ENCODE measurements around the gene KLHL7. TPM values are rescaled to one million over a fixed set of nuclear protein-coding genes. Genes with fewer than 3 reads are reported as not detected.

Gene KLHL7
- polyA plus RNA-seq, 1 donor from 2014 or later, result 198 TPM

DNA sequence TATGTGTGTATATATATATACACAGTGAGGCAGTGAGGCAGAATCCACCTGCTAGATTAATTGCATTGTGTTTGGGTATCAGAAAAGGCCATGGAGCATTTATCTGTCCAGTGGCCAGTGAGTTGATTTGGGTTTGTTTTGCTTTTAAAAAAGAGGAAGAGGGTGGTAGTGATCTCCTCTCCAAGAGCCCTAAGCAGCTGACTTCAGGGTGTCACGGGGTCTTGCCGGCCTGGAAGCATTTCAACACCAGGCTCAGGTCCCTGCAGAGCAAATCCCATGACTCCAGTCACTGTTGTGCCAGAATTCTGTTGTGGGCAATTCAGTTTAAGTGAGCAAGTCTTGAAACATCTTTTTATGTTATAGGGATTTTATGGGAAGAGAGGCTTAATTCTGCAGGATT lies 110.4 kb downstream of the KLHL7 start:
- Histone ChIP-seq H2AFZ (ENCODE audit: low read depth, low read length) (no peak overlapping the region), H3K27me3 (ENCODE audit: insufficient read depth, low read depth, low read length) (no peaks in the 10 kb centered on the region), H3K27ac (ENCODE audit: low read length) (no peak overlapping the region), H3F3A (ENCODE audit: insufficient read depth, low read length, poor library complexity, severe bottlenecking) (no peaks in the 10 kb centered on the region), H3K36me3 (ENCODE audit: insufficient read depth, low read length) (no peaks in the 10 kb centered on the region), H3K9ac (ENCODE audit: low read length) (no peak overlapping the region), H3K4me3 (ENCODE audit: low read length) (no peak overlapping the region), H4K20me1 (ENCODE audit: insufficient read depth) (no peaks in the 10 kb centered on the region), H3K79me2 (replicated peaks; ENCODE audit: insufficient read depth, low read length) (no peaks in the 10 kb centered on the region), H3K9me3 (ENCODE audit: low read length) (no peaks in the 10 kb centered on the region), H3K4me2 (ENCODE audit: low read length) (no peak overlapping the region), H3K9me2 (ENCODE audit: insufficient read depth, low read length) (no peaks in the 10 kb centered on the region)
- no peak for TF ChIP-seq EP300 (conservative IDR thresholded peaks at IDR 0.05; ENCODE audit: poor library complexity, severe bottlenecking)
- TF ChIP-seq, protein P1, sequence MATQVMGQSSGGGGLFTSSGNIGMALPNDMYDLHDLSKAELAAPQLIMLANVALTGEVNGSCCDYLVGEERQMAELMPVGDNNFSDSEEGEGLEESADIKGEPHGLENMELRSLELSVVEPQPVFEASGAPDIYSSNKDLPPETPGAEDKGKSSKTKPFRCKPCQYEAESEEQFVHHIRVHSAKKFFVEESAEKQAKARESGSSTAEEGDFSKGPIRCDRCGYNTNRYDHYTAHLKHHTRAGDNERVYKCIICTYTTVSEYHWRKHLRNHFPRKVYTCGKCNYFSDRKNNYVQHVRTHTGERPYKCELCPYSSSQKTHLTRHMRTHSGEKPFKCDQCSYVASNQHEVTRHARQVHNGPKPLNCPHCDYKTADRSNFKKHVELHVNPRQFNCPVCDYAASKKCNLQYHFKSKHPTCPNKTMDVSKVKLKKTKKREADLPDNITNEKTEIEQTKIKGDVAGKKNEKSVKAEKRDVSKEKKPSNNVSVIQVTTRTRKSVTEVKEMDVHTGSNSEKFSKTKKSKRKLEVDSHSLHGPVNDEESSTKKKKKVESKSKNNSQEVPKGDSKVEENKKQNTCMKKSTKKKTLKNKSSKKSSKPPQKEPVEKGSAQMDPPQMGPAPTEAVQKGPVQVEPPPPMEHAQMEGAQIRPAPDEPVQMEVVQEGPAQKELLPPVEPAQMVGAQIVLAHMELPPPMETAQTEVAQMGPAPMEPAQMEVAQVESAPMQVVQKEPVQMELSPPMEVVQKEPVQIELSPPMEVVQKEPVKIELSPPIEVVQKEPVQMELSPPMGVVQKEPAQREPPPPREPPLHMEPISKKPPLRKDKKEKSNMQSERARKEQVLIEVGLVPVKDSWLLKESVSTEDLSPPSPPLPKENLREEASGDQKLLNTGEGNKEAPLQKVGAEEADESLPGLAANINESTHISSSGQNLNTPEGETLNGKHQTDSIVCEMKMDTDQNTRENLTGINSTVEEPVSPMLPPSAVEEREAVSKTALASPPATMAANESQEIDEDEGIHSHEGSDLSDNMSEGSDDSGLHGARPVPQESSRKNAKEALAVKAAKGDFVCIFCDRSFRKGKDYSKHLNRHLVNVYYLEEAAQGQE (IDR thresholded peaks at IDR 0.05; ENCODE audit: borderline replicate concordance), result no peak
- TF ChIP-seq, protein P2, sequence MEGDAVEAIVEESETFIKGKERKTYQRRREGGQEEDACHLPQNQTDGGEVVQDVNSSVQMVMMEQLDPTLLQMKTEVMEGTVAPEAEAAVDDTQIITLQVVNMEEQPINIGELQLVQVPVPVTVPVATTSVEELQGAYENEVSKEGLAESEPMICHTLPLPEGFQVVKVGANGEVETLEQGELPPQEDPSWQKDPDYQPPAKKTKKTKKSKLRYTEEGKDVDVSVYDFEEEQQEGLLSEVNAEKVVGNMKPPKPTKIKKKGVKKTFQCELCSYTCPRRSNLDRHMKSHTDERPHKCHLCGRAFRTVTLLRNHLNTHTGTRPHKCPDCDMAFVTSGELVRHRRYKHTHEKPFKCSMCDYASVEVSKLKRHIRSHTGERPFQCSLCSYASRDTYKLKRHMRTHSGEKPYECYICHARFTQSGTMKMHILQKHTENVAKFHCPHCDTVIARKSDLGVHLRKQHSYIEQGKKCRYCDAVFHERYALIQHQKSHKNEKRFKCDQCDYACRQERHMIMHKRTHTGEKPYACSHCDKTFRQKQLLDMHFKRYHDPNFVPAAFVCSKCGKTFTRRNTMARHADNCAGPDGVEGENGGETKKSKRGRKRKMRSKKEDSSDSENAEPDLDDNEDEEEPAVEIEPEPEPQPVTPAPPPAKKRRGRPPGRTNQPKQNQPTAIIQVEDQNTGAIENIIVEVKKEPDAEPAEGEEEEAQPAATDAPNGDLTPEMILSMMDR (IDR thresholded peaks at IDR 0.05; ENCODE audit: poor library complexity, severe bottlenecking), result no peak
- no peak for TF ChIP-seq TAF1 (IDR thresholded peaks at IDR 0.05; ENCODE audit: low read depth)
- no peak for TF ChIP-seq MXI1 (conservative IDR thresholded peaks at IDR 0.05; ENCODE audit: poor library complexity, severe bottlenecking)
- TF ChIP-seq EZH2 (IDR thresholded peaks at IDR 0.05; ENCODE audit: borderline replicate concordance, insufficient read depth, low read length, poor library complexity, severe bottlenecking), result no peak
- no peak for TF ChIP-seq RAD21 (conservative IDR thresholded peaks at IDR 0.05)
- TF ChIP-seq POLR2AphosphoS5 (IDR thresholded peaks at IDR 0.05), result no peak
- no peak for TF ChIP-seq SMC3 (conservative IDR thresholded peaks at IDR 0.05; ENCODE audit: poor library complexity)

GRCh38 chr7:23218196-23218595 lies 112.6 kb downstream of the KLHL7 start:
- H3K27ac ChIP-seq (ENCODE audit: low read length), result no peak overlapping the region
- H3K27me3 ChIP-seq (ENCODE audit: insufficient read depth, low read depth, low read length), result no peaks in the 10 kb centered on the region
- H3K36me3 ChIP-seq (ENCODE audit: insufficient read depth, low read length), result no peaks in the 10 kb centered on the region
- TF ChIP-seq SMC3 (conservative IDR thresholded peaks at IDR 0.05; ENCODE audit: poor library complexity), result no peak
- TF ChIP-seq EZH2 (IDR thresholded peaks at IDR 0.05; ENCODE audit: borderline replicate concordance, insufficient read depth, low read length, poor library complexity, severe bottlenecking), result no peak
- no peak for TF ChIP-seq TAF1 (IDR thresholded peaks at IDR 0.05; ENCODE audit: low read depth)
- TF ChIP-seq, protein P1 (IDR thresholded peaks at IDR 0.05; ENCODE audit: borderline replicate concordance), result no peak
- TF ChIP-seq, protein P2 (IDR thresholded peaks at IDR 0.05; ENCODE audit: poor library complexity, severe bottlenecking), result no peak
- TF ChIP-seq POLR2AphosphoS5 (IDR thresholded peaks at IDR 0.05), result no peak
- TF ChIP-seq MXI1 (conservative IDR thresholded peaks at IDR 0.05; ENCODE audit: poor library complexity, severe bottlenecking), result no peak
- TF ChIP-seq RAD21 (conservative IDR thresholded peaks at IDR 0.05), result no peak
- no peak for TF ChIP-seq EP300 (conservative IDR thresholded peaks at IDR 0.05; ENCODE audit: poor library complexity, severe bottlenecking)
- no peaks in the 10 kb centered on the region for H3F3A ChIP-seq (ENCODE audit: insufficient read depth, low read length, poor library complexity, severe bottlenecking)
- H3K9me2 ChIP-seq (ENCODE audit: insufficient read depth, low read length), result no peaks in the 10 kb centered on the region
- H4K20me1 ChIP-seq (ENCODE audit: insufficient read depth), result no peaks in the 10 kb centered on the region
- no peaks in the 10 kb centered on the region for H3K9me3 ChIP-seq (ENCODE audit: low read length)
- no peak overlapping the region for H3K4me2 ChIP-seq (ENCODE audit: low read length)
- H2AFZ ChIP-seq (ENCODE audit: low read depth, low read length), result no peak overlapping the region
- no peaks in the 10 kb centered on the region for H3K79me2 ChIP-seq (replicated peaks; ENCODE audit: insufficient read depth, low read length)
- no peak overlapping the region for H3K9ac ChIP-seq (ENCODE audit: low read length)
- no peak overlapping the region for H3K4me3 ChIP-seq (ENCODE audit: low read length)

Data from neural cell (in vitro differentiated cells).